HG03469 (cell line): ENCODE data around the gene EMP1.
A peak's percentile ranks its signal among the peaks of the same experiment; 100 is the strongest.

Experiments
- ATAC-seq: cut with Tn5 transposase; IDR thresholded peaks from one replicate; pipeline ENCODE4 v1.9.1; 2021; ENCODE audit warnings: mild to moderate bottlenecking, moderate library complexity, moderate number of reproducible peaks; ENCODE audit not compliant: unreplicated experiment

The EMP1 gene

GRCh38 chr12:13196130-13196921 is at the start of gene EMP1:
Gene EMP1, plus strand, starts transcription at chr12:13196726. Its CDS starts 14,785 bp downstream, at chr12:13211511.
- peak; percentile 93 for ATAC-seq

DNA sequence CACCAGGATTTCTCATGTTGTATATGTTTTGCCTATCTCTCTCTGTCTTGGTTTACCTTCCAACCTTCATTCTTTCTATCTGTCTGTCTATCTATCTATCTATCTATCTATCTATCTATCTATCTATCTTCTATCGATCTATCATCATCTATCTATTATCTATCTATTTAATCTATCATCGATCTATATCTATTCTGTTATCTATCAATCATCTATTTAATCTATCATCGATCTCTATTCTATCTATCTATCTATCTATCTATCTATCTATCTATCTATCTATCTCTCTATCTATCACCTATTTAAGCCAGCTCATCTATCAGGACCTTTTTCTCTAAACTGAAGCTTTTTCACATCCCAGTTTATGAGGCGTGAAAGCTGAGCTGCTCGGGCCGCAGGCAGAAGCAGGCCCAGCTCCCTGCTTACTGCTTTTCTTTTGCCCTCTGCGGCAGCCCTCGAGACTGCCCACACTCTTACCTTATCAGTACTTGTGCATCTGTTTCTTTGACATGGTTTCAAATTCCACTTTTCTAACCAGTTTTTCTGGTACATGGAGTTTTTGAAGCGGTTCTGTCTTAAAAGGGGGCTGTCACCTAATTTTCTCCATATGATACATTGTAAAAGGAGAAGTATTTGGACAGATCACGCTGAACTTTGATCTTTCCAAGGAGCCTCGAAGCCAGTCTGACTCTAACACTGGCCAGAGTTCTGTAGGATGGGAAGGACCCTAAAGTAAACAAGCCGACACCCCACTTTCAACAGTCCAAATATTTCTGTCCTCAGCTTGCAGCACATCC is 48.6 kb upstream of the EMP1 start:
- ATAC-seq, result no peak

- no peak for ATAC-seq
These were observed 48.1 kb upstream of the EMP1 start for GRCh38 chr12:13148485-13148847.

DNA sequence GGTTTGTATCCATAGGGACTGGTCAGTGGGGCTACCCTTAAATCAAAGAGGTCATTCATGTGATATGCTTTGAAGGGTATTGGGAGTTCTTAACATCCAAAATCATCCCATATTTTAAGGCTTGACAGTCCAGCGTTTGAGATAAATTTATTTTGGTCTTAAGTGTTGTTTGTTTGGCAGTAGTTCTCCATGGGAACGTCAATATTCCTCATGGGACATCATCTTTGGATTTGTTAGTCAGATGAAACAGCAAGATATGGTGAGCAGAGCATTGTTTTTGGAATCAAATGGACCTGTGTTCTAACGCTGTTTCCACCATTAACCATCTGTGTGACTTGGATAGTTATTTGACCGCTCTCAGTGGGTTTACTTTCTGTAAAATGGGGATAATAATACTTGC is 47.1 kb upstream of the EMP1 start:
- ATAC-seq, result no peak

GRCh38 chr12:13152281-13152680 is 44.2 kb upstream of the EMP1 start:
- ATAC-seq, result no peak

DNA sequence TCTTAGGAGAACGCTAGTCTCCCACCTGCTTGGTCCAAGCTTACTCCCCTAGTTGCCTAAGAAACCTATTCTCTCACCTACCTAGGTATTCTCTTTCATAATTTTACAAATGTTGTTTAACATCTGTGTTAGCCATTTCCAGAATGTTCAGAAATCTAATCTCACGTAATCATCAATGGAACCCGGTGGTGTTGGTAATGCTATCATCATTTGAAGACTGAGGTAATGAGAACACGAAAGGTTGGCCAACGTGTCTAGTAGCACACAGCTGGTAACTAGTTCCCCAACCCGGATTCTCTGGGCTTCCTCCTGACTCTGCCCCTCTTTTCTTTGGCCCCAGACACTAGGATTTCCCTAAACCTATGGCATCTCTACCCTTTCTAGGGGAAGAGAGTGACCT is 43.8 kb upstream of the EMP1 start:
- ATAC-seq, result no peak

DNA sequence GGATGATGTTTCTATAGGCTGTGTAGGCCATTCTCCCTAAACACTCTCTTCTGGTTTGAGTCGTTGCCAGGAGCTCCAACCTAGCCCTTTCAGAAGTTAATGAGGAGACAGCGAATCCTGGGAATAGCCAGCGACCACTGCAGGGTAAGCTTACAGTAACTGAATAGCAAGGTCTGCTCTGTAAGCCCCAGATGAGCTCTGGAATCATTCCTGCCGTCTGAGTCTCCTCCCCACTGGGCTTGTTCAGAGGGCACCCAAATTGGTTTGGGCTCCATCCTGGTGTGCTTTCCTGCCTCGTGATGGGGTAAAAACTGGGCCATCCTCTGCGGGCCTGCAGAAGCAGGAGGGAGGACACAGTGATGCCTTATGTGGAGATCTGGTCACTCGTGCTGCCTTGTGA is 43.3 kb upstream of the EMP1 start:
- ATAC-seq, result no peak

DNA sequence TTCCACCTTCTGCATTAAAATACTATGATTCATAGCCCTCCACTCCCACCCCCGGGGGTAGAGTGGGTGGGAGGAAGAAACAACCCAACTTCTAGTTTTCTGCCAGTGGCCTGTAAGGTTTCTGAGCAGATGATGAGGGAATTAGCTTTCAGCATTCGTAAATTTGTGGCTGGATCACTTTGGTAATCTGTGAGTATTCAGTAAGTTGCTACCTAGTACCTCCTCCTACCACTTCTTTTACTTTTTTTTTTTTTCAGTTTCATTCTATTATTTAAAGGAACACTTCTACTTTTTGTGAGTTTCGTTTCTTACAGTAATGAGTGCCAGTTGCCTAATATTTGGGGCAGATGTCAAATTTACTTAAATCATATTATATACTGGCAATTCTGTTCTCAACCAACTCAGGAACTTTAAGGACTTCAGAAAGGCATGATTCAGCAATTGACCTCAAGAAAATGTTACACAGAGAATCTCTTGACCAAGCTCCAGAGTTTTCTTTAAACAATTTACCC is 42.4 kb upstream of the EMP1 start:
- no peak for ATAC-seq

DNA sequence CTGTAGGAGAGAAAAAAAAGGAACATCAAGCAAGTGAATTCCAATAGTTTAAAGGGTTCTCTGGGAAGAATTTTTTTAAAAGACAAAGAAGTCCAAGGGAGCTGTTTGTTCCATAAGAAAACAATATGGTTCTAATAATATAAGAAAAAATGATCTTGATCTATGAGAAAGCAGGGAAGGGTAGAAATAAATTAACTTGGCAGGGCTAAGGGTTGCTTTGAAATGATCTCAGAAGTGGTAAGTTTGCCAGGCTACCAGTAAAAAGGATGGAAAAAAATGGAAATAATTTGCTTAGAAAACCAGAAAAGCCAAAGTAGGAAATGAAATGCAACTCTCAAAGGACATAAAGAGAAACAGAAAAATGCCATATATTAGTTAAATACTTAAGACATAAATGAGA is 41.7 kb upstream of the EMP1 start:
- no peak for ATAC-seq

DNA sequence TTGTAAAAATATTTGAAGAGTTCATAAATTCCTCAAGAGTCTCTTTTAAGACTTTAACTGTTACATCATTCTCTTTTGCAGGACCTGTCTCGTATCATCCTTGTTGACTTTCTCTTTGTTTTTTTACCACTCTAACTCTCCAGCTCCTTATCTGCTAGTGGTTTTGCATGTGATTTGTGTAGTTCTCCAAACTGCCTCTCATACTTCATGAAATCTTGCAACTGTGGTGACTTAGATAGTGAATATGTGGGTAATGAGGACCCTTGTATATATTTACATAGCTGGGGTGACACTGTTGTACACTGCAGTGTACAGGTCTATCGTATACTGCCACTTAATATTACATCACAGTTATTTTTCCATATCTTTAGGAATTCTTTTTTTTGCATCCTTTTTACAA is 40.2 kb upstream of the EMP1 start:
- ATAC-seq, result no peak

DNA sequence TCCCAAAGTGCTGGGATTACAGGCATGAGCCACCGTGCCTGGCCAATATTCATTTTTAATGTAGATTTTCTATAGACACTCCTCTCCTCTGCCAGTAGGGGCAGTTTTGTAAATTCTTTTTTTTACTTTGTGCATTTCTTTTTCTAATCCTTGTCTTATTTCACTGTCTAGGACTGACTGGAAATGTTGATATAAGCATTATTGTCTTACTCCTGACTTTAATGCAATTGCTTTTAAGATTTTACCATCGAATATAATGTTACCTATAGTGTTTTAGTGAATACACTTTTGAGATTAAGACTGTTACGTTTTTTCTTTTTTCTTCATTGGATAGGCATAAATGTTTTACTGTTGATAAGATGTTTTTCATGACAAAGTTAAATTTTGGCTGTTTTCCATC is 35.4 kb upstream of the EMP1 start:
- ATAC-seq, result no peak

DNA sequence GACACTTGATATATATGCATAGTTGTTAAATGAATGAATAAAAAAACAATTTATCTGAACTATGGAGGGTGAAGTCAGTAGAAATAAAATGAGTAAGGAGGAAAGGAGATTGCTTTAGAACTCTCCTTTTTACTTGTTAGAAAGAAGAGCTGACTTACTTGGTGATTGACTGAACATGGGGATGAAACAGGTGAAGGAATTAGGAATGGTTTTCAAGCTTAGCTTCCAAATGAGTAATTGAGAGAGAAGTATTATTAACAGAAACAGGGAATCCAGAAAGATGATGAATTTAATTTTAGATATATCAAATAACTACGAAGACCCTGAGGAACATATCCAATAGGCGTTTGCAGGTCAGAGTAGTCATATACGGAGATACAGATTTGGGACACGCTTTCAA is 33.6 kb upstream of the EMP1 start:
- ATAC-seq, result no peak

DNA sequence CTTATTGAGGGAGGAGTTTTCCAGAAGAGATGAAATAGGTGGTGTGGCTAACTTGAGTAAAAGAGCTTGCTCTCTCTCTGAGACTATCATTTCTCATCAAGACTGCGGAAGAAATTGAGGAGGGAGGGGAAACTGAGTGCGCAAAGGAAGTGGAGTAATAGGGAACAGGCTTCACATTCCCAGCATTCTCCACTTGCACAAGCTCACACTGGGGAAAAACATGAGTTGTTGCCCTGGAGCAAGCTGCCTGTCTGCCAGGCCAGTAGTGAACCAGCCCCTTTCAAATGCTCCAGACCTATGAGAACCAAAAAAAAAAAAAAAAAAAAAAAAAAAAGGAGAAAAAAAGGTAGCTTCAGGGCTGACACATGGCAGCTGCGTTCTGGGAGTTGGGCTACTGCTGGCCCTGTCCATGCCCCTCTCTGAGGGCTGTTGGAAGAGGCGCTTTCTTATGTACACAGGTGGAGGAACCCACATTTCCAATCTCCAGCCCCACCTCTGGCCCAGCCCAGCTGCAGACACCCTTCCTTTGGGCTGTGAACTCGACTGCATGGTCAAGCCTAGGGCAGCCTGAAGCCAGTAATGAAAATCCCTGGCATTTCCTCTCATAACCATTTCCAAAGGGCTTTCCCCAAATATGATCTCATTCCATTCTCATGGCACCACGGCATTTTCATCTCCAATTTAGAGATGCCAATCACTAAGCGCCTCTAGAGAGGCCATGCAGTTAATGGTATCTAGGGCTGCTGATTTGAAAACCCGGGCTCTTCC is 32.5 kb upstream of the EMP1 start:
- no peak for ATAC-seq

DNA sequence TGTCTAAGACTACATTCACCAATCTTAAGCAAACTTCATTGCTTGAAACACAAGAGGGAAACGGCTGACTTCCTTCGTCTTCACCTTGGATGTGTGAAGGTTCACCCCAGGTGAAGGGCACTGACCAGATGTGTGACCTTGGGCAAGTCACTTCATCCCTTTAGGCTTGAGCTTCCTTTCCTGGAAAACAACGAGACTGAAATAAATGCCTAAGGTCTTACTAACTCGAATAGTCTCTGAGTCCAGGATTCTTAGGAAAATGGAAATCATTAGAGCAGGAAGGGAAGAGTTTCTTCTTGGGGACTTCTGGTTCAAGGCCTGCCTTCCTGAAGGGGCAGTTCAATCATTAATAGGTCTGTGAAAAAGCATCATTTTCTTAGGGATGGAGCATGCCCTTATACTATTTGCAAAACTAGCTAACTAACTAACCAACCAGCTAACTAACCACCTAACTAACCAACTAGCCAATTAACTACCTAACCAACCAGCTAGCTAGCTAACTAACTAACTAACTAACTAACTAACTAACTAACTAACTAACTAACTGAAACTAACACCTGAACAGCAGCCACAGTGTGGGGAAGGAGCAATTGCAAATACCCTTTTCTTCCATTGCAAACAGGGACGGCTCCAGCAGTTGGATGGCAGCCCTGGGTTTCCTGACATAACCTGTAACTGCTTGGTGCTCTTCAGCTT is 31.5 kb upstream of the EMP1 start:
- no peak for ATAC-seq

DNA sequence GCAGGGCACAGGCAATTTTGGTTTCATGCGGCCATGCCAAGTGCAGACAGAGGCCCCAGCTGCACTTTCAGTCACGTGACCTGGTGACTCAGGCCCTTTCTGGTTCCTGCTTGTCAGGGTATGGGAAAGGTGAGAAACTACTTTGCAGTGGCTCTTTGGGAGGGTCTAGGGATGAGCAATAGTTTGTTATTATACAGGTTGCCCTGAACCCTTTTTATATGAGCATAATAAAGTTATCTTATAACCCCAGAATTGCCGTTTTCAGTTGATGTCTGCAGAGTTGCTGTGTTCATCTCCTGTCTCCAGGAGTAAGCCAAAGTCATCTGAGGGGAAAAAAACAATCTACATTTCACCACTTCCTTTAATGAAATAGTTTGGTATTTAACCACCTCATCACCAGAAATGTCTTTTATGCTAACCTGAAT is 30.9 kb upstream of the EMP1 start:
- ATAC-seq, result no peak

DNA sequence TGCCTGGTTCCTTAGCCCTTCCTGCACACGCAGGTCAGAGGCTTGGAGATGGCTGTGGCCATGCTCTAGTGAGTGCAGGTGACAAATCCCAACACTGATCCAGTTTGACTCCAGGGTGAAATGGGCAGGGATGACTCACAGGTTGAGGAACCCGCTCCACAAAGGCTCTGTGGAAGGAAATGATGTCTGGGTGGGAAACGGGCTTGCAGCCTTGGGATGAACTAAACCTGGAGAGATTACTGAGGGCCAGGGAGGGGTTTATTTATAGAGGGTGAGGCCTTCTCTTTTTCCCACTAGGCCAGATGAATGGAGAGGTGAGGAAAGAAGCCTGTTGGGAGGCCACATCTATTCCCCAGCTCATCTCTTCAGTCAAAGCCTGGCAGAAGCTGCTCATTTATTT is 29.3 kb upstream of the EMP1 start:
- no peak for ATAC-seq

DNA sequence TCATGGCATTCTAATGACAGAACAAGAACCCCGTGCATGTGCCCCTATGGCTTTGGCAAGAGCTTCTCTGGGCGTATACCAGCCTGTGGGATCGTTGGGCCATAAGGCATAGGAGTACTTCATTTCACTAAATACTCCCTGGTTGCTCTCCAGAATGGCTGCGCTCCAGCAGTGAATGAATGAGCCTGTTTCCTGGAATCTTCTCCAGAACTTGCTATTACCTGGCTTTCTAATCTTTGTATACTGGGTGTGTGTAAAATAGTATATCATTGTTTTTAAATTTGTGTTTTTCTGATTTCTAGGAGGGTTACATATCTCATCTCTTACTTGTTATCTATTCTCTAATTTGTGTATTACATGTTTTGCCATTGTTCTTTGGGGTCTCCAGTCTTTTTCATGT is 28.6 kb upstream of the EMP1 start:
- ATAC-seq, result no peak

GRCh38 chr12:13169272-13169671 is 27.3 kb upstream of the EMP1 start:
- no peak for ATAC-seq

DNA sequence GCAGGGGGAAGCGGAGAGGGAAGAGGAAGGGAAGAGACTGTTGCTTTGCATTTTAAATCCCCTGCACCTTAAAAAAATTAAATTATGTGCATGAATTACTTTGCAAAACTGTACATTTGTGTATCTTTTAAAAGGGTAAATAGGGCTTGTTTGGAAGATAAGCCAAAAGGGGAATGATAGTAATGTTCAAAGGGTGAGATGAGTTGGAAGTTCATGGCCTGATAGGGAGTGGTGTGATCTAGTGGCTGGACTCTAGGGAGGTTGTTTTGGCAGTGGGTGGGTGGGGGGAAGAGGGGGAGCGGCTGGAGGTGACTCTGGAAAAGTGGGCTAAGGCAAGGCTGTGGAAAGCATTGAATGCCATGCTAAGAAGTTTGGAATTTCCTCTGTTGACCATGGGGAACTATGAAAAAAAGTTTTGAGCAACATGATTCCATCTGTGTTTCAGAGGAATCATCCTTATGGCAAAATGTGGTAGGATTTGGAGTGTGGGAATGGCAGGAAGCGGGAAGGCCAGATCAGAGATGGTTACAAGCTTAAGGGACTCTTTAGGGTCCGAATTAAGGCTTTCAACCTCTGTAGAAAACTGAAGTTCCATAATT is 25.5 kb upstream of the EMP1 start:
- ATAC-seq, result no peak
